DMS153 treated with DMSO at 0.1 percent for 48 hours (cell line): ENCODE results near the gene RIIAD1.
"Not testable (repeated sequence)": the region's sequence is repeated elsewhere in the genome, so short reads cannot be mapped to it uniquely, and the experiment has no call there.

ENCODE experiments used
- DNase-seq: peaks from one replicate; lab custom pipeline; 2025; ENCODE audit not compliant: unreplicated experiment; lab: John Stamatoyannopoulos, UW

Gene RIIAD1

DNA sequence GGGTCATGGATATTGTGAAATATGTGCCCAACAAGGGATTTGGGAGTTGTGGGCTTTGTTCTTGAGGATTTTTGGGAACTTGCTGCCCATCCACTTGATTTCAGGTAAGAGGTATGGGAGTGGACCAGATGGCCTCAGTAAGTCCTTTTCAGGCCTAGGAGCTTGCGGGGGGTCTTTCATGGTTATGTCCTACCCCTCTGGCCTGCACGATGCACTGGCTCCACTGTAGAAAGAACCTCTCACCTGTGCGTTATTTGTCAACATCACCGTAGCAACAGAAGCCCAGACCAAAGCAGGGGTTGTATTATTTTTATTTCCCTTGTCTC is 8.6 kb downstream of the RIIAD1 start:
- DNase-seq = no peak

DNA sequence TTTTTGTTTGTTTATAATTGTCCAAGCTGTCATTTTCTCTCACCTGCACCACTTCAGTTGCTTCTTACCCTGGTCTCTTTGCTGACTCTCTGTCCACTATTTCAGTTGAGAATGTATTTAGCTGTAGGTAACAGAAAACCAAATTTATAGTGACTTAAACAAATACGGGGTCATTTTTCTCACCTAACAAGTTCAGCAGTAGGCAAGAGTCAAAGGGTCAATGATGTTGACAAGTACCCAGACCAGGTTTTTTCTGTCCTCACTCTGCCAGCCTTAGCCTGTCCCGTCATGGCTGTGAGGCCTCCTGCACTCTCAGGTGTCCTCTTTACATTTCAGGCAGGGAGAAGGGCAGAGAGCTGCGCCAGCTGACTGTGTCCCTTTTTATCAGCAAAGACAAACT is 11.8 kb downstream of the RIIAD1 start:
- no peak for DNase-seq

DNA sequence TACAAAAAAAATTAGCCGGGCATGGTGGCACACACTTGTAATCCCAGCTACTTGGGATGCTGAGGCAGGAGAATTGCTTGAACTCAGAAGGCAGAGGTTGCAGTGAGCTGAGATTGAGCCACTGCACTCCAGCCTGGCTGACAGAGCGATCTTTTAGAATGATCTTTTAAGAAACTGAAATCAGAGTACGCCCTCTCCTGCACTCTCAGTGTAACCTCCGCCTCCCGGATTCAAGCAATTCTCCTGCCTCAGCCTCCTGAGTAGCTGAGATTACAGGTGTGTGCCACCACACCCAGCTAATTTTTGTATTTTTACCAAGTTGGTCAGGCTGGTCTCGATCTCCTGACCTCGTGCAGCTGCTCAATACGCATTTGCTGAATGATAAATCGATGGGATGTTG is 12.7 kb downstream of the RIIAD1 start:
- DNase-seq = not testable (repeated sequence)

DNA sequence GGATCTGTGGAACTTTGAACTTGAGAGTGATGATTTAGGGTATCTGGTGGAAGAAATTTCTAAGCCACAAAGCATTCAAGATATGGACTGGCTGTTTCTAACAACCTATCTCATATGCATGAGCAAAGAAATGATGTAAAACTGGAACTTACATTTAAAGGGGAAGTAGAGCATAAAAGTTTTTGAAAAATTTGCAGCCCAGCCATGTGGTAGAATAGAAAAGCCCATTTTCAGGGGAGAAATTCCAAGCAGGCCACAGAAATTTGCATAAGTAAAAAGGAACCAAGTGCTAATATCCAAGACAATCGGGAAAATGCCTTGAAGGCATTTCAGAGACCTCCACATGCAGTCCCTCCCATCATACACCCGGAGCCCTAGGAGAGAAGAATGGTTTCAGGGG is 15.7 kb downstream of the RIIAD1 start:
- DNase-seq = no peak

DNA sequence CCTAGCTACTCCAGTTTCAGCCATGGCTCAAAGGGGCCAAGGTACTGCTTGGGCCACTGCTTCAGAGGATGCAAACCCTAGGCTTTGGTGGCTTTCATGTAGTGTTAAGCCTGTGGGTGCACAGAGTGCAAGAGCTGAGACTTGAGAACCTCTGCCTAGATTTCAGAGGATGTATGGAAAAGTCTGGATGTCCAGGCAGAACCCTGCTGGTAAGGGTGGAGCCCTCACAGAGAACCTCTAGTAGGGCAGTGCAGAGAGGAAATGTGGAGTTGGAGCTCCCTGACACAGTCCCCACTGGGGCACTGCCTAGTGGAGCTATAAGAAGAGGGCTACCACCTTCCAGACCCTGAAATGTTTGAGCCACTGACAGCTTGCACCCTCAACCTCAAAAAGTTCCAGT is 16.2 kb downstream of the RIIAD1 start:
- no peak for DNase-seq

DNA sequence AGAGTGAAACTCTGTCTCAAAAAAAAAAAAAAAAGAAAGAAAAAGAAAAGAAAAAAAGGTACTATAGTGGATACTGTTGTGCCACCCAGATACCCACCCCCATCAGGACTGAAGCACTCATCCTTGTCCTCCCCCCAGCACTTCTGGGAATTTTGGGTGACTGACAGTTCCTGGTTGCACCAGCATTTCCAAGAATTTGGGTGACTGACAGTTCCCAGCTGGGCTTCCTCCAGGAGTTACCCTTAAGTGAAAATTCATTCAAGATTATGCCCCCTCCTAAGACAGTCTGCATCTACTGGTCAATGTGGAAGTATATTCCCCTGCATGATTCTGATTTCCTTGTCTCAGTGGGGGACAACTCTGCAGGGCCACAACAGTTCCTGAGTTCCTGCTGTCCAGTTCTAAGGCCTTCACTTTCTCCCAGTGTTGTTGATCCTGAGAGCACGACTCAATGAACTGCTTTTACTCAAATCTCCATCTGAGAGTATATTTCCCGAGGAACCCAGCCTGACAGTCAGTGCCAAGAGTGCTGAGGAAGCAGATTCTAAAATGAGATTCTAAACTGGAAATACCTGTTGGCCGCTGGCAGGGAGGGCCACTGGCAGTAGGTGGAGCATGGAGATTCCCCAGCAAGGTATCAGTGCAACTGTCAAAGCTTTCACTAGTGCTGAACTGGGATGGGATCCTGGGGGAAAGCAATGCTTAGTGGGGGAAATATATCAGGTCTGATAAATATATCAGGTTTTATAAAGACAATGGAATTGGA is 18.5 kb downstream of the RIIAD1 start:
- peak; percentile 35 for DNase-seq

DNA sequence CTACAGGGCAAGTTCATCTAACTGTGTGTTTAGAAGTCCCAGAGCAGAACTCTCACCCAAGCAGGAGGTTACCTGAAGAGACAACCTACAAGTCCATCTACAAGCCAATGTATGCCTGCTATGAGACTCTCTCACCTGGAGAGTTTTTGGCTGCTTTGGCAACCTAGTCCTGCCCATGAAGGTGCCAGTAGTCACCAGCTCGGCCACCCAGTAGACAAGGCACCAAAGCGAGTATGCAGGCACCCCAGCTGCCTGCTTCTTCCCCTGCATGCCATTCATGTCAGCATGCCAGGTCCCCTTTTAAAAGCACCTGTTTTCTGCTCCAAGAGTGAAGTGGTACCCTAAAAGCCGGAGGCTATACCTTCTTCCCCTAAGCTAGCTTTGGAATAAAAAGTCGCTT is 20.2 kb downstream of the RIIAD1 start:
- no peak for DNase-seq

DNA sequence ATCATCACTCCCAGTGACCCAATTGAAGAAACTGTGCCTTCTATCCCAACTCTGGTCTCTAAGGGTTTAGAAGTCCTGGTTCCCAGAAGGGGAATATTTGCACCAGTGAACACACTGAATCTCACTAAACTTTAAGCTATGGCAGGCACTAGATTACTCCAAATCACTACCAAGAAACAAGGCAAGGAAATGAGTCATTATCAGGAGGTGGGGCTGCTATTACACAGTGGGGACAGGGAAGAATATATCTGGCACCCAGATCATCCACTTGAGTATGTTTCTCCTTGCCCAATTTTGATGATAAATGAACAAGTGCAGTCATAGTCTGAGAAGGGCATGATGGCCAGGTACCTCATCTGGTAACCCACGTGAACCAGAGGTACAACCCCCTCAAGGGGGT is 35.0 kb downstream of the RIIAD1 start:
- no peak for DNase-seq

DNA sequence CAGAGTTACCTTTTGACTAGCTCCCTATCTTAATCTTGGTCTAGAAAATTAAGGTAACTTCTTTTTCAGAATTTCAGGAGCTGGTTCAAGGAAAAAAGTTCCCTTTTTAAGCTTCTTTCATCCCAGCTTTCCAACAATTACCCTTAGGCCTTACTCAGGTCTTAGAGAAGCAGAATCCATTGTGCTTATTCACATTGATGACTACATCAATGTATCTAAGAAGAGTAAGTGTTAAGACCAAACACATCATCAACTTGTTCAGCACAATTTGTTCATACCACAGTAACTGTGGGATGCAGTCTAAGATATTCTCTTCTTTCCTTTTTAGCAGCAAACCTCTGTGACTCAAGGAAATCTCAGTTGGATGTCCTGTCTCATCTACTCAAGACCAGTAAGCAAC is 37.9 kb downstream of the RIIAD1 start:
- DNase-seq = no peak

DNA sequence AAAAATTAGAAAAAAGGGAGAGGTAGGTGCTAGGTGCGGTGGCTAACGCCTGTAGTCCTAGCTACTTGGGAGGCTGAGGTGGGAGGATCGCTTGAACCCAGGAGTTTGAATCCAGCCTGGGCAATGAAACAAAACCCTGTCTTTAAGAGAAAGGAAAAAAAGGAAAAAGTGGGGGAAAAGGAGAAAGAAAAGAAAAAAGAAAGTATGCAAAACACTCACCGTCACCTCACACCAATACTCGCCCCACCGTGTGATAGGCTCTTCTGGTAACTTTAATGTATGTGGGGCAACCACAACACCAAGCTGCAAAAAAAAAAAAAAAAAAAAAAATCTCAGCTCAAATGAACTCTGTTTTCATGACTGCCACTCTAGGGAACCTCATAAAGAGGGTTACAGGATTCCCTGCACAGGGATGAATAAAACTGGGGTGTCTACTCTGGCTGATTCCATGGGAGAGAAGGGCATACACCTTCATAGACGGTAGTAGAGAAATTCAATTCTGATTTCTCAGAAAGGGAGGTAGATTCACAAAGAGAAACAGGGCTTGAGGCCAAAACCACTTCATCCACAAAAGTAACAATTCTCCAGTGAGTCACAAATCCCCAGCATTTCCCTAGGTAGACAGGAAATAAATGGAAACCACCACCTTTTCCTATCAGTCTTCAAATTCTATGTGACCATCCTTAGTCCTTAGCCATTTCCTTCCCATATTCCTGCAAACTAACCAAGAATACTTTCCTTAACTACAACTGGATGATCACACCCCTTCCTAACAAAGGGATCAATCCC is 39.5 kb downstream of the RIIAD1 start:
- no peak for DNase-seq

DNA sequence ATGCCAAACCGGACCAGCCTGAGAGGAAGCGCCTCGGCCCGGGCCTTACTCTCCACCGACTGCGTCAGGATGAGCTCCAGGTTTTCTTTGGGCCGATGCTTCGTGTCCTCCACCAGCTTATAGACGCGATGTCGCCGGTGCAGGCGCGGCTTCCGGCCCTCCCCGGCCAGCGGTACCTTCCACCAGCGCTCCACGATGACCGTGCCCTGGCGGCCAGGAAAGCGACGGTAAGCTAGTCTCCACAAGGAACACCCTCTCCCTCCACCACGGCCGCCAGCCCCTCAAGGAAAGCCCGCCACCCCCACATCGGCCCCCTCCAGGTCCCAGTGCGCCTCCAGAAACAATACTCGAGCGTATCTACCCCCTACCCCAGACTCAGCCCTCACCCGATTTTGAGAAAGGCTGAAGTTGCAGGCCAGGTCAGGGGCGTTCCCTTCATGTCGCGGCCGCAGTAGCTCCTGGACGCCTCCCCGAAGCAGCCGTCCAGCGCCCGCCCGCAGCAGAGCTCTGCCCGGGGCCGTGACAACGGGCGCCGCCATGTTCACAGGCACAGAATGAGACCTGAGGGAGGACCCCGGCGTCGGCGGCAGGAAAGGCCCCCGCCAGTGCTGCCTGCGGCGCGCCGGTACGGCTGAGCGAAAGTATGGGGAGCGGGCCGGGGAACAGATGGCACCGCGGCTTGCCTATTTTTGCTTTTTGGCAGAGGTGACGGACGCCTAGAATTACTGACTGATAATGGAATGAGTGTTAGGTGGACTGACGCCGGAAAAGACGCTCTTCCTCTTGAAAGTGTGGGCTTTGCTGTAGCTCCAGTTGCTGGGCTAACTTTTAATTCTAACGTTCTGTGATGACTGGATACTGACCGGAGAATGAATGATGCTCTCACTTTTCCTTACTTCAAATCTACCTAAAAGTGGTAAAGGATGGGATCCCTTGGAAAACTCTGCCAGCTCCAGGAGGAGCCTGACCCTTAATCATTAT is 41.9 kb downstream of the RIIAD1 start, which contains the start of gene MRPL9:
MRPL9 (minus strand) TSS at position 556 of the 981 bp plus-strand sequence; CDS start at position 539, 17 bp downstream.
- DNase-seq = peak; percentile 90

DNA sequence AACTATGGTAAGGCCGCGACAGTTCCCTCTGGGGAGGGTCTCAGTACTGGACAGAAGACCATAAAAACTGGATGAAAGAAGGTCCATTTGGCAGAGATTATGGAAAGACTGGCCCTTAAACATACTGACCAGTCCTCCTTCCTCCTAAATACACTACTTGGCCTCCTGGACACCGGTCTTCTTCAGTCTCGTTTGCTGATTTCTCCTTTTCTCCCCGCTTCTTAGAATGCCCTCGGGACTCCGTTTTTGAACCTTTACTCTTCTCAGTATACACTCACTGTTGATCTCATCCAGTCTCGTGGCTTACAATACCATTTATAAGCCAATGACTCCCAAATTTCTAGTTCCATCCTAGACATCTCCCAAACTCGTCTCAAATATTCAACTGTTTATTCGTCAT is 42.7 kb downstream of the RIIAD1 start:
- no peak for DNase-seq

DNA sequence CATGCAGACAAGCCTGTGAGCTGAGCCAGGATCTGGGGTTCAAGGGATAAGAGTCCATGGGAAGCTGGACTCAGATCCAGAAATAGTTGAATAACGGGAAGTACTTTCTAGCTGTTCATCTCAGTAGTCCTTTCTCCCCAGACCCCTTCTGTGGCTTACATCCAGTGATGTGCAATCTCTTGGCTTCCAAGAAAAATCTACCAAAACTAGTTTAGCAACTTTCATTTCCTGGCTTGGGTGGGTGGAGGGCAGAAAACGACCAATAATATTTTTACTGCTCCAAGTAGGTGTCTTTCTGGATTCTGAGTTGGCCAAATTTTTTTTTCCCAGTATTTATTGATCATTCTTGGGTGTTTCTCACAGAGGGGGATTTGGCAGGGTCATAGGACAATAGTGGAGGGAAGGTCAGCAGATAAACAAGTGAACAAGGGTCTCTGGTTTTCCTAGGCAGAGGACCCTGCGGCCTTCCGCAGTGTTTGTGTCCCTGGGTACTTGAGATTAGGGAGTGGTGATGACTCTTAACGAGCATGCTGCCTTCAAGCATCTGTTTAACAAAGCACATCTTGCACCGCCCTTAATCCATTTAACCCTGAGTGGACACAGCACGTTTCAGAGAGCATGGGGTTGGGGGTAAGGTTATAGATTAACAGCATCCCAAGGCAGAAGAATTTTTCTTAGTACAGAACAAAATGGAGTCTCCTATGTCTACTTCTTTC is 47.2 kb downstream of the RIIAD1 start:
- not testable (repeated sequence) for DNase-seq

DNA sequence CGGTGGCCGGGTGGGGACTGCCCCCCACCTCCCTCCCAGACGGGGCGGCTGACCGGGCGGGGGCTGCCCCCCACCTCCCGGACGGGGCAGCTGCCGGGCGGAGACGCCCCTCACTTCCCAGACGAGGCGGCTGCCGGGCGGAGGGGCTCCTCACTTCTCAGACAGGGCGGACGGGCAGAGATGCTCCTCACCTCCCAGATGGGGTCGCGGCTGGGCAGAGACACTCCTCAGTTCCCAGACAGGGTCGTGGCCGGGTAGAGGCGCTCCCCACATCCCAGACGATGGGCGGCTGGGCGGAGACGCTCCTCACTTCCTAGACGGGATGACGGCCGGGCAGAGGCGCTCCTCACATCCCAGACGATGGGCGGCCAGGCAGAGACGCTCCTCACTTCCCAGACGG is 47.9 kb downstream of the RIIAD1 start:
- DNase-seq = not testable (repeated sequence)

DNA sequence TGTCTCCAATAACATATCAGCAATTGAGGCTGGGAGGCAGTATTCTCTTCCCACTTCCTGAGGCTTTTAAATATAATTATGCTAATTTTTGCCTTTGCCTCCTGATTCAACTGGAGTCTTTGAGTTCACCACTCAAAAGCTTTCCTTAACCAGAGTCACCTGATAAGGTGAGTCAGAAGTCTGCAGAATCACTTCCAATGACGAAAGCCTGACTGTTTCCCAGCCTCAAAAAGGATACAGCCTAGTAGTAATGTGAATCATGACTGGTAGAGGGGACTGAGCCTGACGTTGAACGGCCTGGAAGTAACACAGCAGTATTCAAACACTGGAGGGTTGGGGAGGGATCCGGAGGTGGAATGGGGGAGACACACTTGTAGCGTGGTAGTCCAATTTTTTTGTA is 52.4 kb downstream of the RIIAD1 start:
- no peak for DNase-seq

DNA sequence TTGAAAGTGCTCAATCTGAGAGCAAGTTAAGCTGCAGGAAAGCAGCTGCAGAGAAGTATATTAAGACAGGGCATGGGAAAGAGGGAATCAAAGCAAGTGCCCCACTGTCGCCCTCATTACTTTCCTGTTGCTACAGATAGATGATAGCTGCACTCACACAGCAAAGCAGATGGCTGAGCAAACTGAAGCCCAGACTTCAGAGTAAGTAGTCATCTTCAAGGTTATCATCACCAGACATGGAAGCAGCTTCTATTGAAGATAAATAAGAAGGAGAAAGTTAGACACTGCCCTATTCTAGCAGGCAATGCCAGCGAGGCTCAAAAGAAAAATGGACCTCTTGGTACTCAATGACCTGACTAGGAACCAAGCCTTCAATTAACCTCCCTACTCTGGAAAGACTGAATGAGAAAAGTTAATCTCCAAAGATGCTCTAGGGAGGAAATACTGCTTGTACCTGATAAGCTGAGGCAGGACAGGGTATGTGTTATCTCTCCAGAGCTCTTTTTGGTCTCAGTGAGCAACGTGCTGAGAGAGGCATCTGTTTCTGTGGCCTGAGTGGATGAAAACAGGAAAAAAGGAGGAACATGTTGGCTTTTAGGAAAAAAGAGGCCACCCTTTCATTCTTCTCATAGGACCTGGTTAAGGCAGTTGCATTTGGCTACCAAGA is 53.1 kb downstream of the RIIAD1 start:
- DNase-seq = no peak

DNA sequence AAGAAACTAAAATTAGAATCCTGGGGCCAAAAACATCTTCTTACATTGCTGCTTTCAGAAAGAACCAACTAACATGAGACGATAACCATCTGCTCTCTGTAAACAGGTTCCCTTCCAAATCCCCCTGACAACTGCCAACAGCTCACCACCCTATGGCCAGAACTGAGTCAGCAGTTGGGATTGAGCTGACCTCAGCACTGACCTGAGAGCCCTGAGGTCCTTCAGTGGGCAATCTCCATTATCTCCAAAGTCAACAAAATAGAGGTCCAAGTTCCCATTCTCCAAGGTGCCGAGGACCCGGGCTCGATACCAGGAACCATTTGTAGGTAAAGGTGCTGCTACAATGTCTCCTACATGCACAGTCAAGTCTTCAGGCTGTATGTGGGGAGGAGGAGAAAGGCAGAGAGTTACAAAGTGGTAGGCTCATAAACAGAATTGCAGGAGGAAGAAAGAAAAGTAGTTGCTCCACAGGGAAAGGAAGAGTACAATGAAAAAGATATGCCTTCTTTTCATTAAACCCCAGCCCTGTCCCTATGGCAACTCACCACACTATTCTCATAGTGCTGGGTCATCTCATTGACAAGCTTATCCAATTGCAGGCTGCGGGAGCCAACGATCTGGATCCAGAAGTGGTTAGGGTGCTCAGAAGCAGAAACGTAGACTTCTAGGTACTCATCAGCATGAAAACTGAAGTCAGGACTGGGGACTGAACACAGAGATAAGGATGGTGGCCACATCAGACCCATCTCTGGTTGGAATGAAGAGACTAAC is 54.8 kb downstream of the RIIAD1 start:
- DNase-seq = no peak

DNA sequence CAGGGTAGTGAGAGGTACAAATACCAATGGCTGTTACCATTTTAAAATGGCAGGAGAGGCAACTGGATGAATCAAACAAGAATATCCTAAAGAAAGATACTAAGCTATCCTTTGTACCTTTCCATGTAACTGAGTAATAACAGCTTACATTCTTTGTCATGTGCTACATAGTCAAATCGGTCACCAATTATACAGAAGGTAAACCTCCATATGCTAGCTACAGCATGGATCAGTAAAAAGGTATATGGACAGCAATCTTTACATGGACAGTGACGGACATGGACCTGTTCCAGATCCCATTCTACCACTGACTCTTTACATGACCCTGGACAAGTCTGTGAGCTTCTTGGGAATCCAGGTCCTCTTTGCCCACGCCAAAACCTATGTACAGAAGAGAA is 55.3 kb downstream of the RIIAD1 start:
- DNase-seq = no peak

DNA sequence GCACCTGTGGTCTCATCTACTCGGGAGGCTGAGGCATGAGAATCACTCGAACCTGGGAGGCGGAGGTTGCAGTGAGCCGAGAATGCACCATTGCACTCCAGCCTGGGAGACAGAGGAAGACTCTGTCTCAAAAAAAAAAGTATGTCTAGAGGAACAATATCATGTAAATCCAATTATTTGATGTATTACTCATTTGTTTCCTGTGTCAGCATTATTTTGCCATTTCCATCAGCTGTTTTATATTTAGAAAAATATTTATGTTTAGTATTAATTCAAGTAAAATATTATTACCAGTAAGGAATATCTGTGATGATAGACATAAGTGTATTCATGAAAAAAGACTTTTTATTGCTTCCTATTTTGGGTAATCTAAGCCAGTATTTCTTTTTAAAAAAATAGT is 56.0 kb downstream of the RIIAD1 start:
- no peak for DNase-seq
